ENCODE results near the gene PLEKHG4.

The PLEKHG4 gene

GRCh38 chr16:67336648-67337047 is 57.3 kb downstream of the PLEKHG4 start:
- no peak for DNase-seq

Data from hematopoietic multipotent progenitor cell treated with erythropoietin and hydrocortisone succinate and interleukin-3 and kit ligand, for 4 days (in vitro differentiated cells).